ENCODE measurements around the gene GID4. TPM values are rescaled to one million over a fixed set of nuclear protein-coding genes. Genes with fewer than 3 reads are reported as not detected.

GID4 gene
- total RNA-seq, 1 experiment from 2014 or later = 11.4 TPM

- Histone ChIP-seq H2BK20ac (ENCODE audit: low read depth, low read length, poor library complexity, severe bottlenecking) (no peak overlapping the region), H3K18ac (ENCODE audit: insufficient read length, low read depth, low read length) (no peak overlapping the region), H4K91ac (ENCODE audit: insufficient read length, low read depth, low read length) (no peak overlapping the region), H3K4ac (ENCODE audit: low read depth, low read length) (no peak overlapping the region), H4K5ac (ENCODE audit: insufficient read length, low read depth, low read length) (no peak overlapping the region), H2AFZ (ENCODE audit: low read length) (no peak overlapping the region), H3K14ac (ENCODE audit: insufficient read depth, low read length) (no peak overlapping the region), H3T11ph (ENCODE audit: low read length) (no peak overlapping the region), H3K56ac (ENCODE audit: insufficient read length, low read depth, low read length) (no peak overlapping the region), H4K8ac (replicated peaks; ENCODE audit: insufficient read length, low read depth, low read length) (no peak overlapping the region), H3K27ac (ENCODE audit: insufficient read length, low read depth, low read length) (no peak overlapping the region), H2BK12ac (ENCODE audit: insufficient read length, low read depth, low read length) (no peak overlapping the region), H2AK5ac (ENCODE audit: insufficient read length, low read length) (no peak overlapping the region), H2BK120ac (ENCODE audit: low read depth, low read length, poor library complexity, severe bottlenecking) (no peak overlapping the region), H3K23me2 (ENCODE audit: insufficient read length, low read depth, low read length, poor library complexity, severe bottlenecking) (no peaks in the 10 kb centered on the region), H2BK5ac (ENCODE audit: insufficient read length, low read length) (no peak overlapping the region), H3K79me2 (ENCODE audit: insufficient read depth, low read length) (no peaks in the 10 kb centered on the region), H2BK15ac (ENCODE audit: low read depth, low read length) (no peak overlapping the region), H3K79me1 (ENCODE audit: insufficient read depth, low read depth, low read length, poor library complexity, severe bottlenecking) (no peaks in the 10 kb centered on the region), H3K23ac (ENCODE audit: insufficient read length, low read depth, low read length) (no peak overlapping the region), H3K4me2 (ENCODE audit: insufficient read depth, insufficient read length, low read length) (no peak overlapping the region), H3K4me1 (ENCODE audit: insufficient read depth, low read length) (no peaks in the 10 kb centered on the region), H4K20me1 (ENCODE audit: control insufficient read depth, insufficient read depth, insufficient read length) (no peaks in the 10 kb centered on the region), H3K27me3 (ENCODE audit: insufficient read depth, low read length) (no peaks in the 10 kb centered on the region), H3K9me3 (ENCODE audit: control insufficient read depth, low read depth, low read length) (no peaks in the 10 kb centered on the region), H3K9ac (ENCODE audit: extremely low read depth, insufficient read length, low read length) (no peak overlapping the region)
- Mint-ChIP-seq H3K4me3 (no peak overlapping the region), H3K9me3 (no peaks in the 10 kb centered on the region), H3K27ac (peak overlapping the region in 1 of 3 experiments; percentile 73; a peak in 2 of 7 replicates), H3K4me1 (peaks cover 0 to 6% of the 10 kb centered on the region in 2 experiments; a peak in 1 of 4 replicates), H3K27me3 (ENCODE audit: low read depth) (no peaks in the 10 kb centered on the region), H3K36me3 (ENCODE audit: insufficient read depth in 1 of 3, low read depth in 3 of 3) (peaks cover 0 to 4% (median 0%) of the 10 kb centered on the region in 3 experiments; a peak in 2 of 7 replicates)
- DNase-seq = no peak
- TF ChIP-seq CTCF (conservative IDR thresholded peaks at IDR 0.05) = no peak
- no CpG with 5 or more reads among the region's 8 CpGs for WGBS (ENCODE audit: extremely low coverage, insufficient read length, low lambda C conversion rate)
Observed at GRCh38 chr17:18028952-18029540, 10.2 kb upstream of the GID4 start.
